Astrocyte of the spinal cord (primary cell): ENCODE measurements around the gene CLK1.

Source experiments
- DNase-seq: peaks from one replicate; pipeline ENCODE4 v3.0.0; 2011; ENCODE audit warnings: low read depth, low spot score
- H3K4me3 ChIP-seq: 2 replicates; pipeline ENCODE4 v1.5.1; 2011; ENCODE audit warnings: low read depth, mild to moderate bottlenecking, low read length, moderate library complexity
- CTCF ChIP-seq: IDR thresholded peaks from 2 replicates; pipeline ENCODE4 v1.5.1; 2012; ENCODE audit warnings: low read depth, mild to moderate bottlenecking, low read length, inconsistent platforms
- in situ Hi-C: cut with HindIII; loops from 2 replicates; pipeline ENCODE4 v1.10.0; 2017; ENCODE audit warnings: low sequenced_read_pairs

CLK1 gene

GRCh38 chr2:200845194-200845593 lies 19.3 kb downstream of the CLK1 start:
- DNase-seq = no peak
- no peak for TF ChIP-seq CTCF
- in situ Hi-C loops = no loop called here
- no peak overlapping the region for H3K4me3 ChIP-seq

GRCh38 chr2:200843993-200844948 lies 20.2 kb downstream of the CLK1 start:
- in situ Hi-C loops = no loop called here
- TF ChIP-seq CTCF = no peak
- DNase-seq = no peak
- no peak overlapping the region for H3K4me3 ChIP-seq

GRCh38 chr2:200839513-200839912 lies 24.9 kb downstream of the CLK1 start:
- in situ Hi-C loops = no loop called here
- no peak for TF ChIP-seq CTCF
- DNase-seq = no peak
- H3K4me3 ChIP-seq = no peak overlapping the region

GRCh38 chr2:200834701-200835100 lies 29.8 kb downstream of the CLK1 start:
- TF ChIP-seq CTCF = no peak
- in situ Hi-C loops = no loop called here
- H3K4me3 ChIP-seq = no peak overlapping the region
- no peak for DNase-seq

GRCh38 chr2:200829258-200829655 lies 35.2 kb downstream of the CLK1 start:
- in situ Hi-C loops = no loop called here
- no peak overlapping the region for H3K4me3 ChIP-seq
- no peak for TF ChIP-seq CTCF
- DNase-seq = no peak

- no peak for DNase-seq
- in situ Hi-C loops = no loop called here
Measured at GRCh38 chr2:200828572-200829257, 35.7 kb downstream of the CLK1 start.

More at GRCh38 chr2:200828572-200829257, 35.7 kb downstream of the CLK1 start:
- H3K4me3 ChIP-seq = no peak overlapping the region
- no peak for TF ChIP-seq CTCF
